H1 (cell line): Measurements from ENCODE around the gene THBS3. TPM values are rescaled to one million over a fixed set of nuclear protein-coding genes. Genes with fewer than 3 reads are reported as not detected.
"Not testable (repeated sequence)": the region's sequence is repeated elsewhere in the genome, so short reads cannot be mapped to it uniquely, and the experiment has no call there.

ENCODE experiments used
- CTCF ChIA-PET: fragments of 300-600 bp; sonication (Branson Sonifier 250); formaldehyde crosslinking; loops from one replicate; lab custom pipeline; 2021; ENCODE audit not compliant: partially characterized antibody; lab: Charles Lee
- POLR2A ChIA-PET: fragments of 300-600 bp; sonication (Branson Sonifier 250); formaldehyde crosslinking; loops from one replicate; lab custom pipeline; 2021; ENCODE audit warnings: inconsistent platforms; ENCODE audit not compliant: partially characterized antibody; lab: Charles Lee
- DNase-seq, 2 experiments: peaks; one replicate each; pipeline versions ENCODE4 v3.0.0 to v3.0.0-alpha.2; 2010 to 2022; ENCODE audit warnings: low spot score in 2 of 2, low read depth in 1 of 2, mixed read lengths in 1 of 2
- FAIRE-seq: peaks from 2 replicates; lab custom pipeline; 2011; peaks lifted over from hg19 to GRCh38; lab: Jason Lieb, UNC
- H2AFZ ChIP-seq: 2 replicates; pipeline ENCODE4 v1.8.1; 2012; ENCODE audit warnings: low read length, inconsistent platforms
- H2AK5ac ChIP-seq: 2 replicates; pipeline ENCODE4 v1.6.1; 2013; ENCODE audit warnings: low read depth, low read length
- H2BK120ac ChIP-seq: replicated peaks from 2 replicates; pipeline ENCODE3; 2013; ENCODE audit warnings: low read depth, low read length, inconsistent platforms
- H2BK12ac ChIP-seq: 2 replicates; pipeline ENCODE4 v1.6.1; 2013; ENCODE audit warnings: low read depth, low read length
- H2BK15ac ChIP-seq: 2 replicates; pipeline ENCODE4 v1.6.1; 2013; ENCODE audit warnings: low read length
- H2BK20ac ChIP-seq: 2 replicates; pipeline ENCODE4 v1.6.1; 2013; ENCODE audit warnings: low read length
- H2BK5ac ChIP-seq: 2 replicates; pipeline ENCODE4 v1.6.1; 2013; ENCODE audit warnings: low read depth, low read length
- H3K14ac ChIP-seq: 2 replicates; pipeline ENCODE4 v1.6.1; 2013; ENCODE audit warnings: inconsistent platforms; ENCODE audit not compliant: insufficient read length
- H3K18ac ChIP-seq: 2 replicates; pipeline ENCODE4 v1.6.1; 2013; ENCODE audit warnings: low read length; ENCODE audit errors: extremely low read depth
- H3K23ac ChIP-seq: 2 replicates; pipeline ENCODE4 v1.6.1; 2013; ENCODE audit warnings: inconsistent platforms; ENCODE audit not compliant: insufficient read length
- H3K23me2 ChIP-seq: 2 replicates; pipeline ENCODE4 v1.6.1; 2013; ENCODE audit warnings: low read depth, low read length
- H3K27ac ChIP-seq: 2 replicates; pipeline ENCODE4 v1.6.1; 2011; ENCODE audit warnings: low read depth, low read length, inconsistent platforms
- H3K27me3 ChIP-seq, 4 experiments: replicated peaks in 1 of 4; 1 replicate in 1 of 4; 2 replicates in 3 of 4; pipeline versions ENCODE4 v1.6.1 to v1.8.1; 2011 to 2013; ENCODE audit warnings: low read length in 3 of 4, mild to moderate bottlenecking in 3 of 4, inconsistent platforms in 2 of 4, mixed read lengths in 2 of 4, moderate library complexity in 1 of 4; ENCODE audit not compliant: control insufficient read depth in 3 of 4, insufficient read depth in 3 of 4; ENCODE audit errors: extremely low read depth in 1 of 4
- H3K36me3 ChIP-seq, 4 experiments: 2 replicates each; pipeline versions ENCODE4 v1.6.1 to v1.8.1; 2011 to 2013; ENCODE audit warnings: mild to moderate bottlenecking in 4 of 4, low read length in 3 of 4, moderate library complexity in 2 of 4, control low read depth in 1 of 4, inconsistent platforms in 1 of 4; ENCODE audit not compliant: insufficient read depth in 4 of 4, control insufficient read depth in 2 of 4
- H3K4ac ChIP-seq: replicated peaks from 2 replicates; pipeline ENCODE3; 2013; ENCODE audit warnings: low read length, low read depth, mixed read lengths, inconsistent platforms; ENCODE audit not compliant: insufficient read length
- H3K4me1 ChIP-seq, 4 experiments: replicated peaks in 1 of 4; 1 replicate in 1 of 4; 2 replicates in 3 of 4; pipeline versions ENCODE4 v1.6.1 to v1.8.1; 2011 to 2013; ENCODE audit warnings: low read length in 3 of 4, inconsistent platforms in 2 of 4, mixed read lengths in 1 of 4; ENCODE audit not compliant: insufficient read depth in 4 of 4, control insufficient read depth in 3 of 4
- H3K4me2 ChIP-seq, 2 experiments: 2 replicates each; pipeline versions ENCODE4 v1.6.1 to v1.8.1; 2011 to 2013; ENCODE audit warnings: low read depth in 2 of 2, low read length in 2 of 2, control low read depth in 1 of 2, inconsistent platforms in 1 of 2, mild to moderate bottlenecking in 1 of 2; ENCODE audit not compliant: insufficient read depth in 1 of 2
- H3K4me3 ChIP-seq, 4 experiments: fragments of 200-600, 300-600 bp in 1 of 4; sonication (generic), shearing (Covaris generic), sonication (Bioruptor Twin) in 1 of 4; 2 replicates each; pipeline versions ENCODE4 v1.5.1 to v1.8.1; 2011 to 2016; ENCODE audit warnings: low read length in 4 of 4, low read depth in 3 of 4, control low read depth in 2 of 4, inconsistent platforms in 2 of 4, mild to moderate bottlenecking in 2 of 4, mixed read lengths in 1 of 4, moderate library complexity in 1 of 4; ENCODE audit not compliant: insufficient read depth in 2 of 4; ENCODE audit errors: extremely low read depth in 1 of 4
- H3K56ac ChIP-seq: replicated peaks from 2 replicates; pipeline ENCODE3; 2013; ENCODE audit warnings: low read depth, mild to moderate bottlenecking, mixed read lengths, low read length, inconsistent platforms; ENCODE audit not compliant: insufficient read length
- H3K79me1 ChIP-seq: 2 replicates; pipeline ENCODE4 v1.6.1; 2013; ENCODE audit warnings: low read depth, low read length, control low read depth
- H3K79me2 ChIP-seq, 2 experiments: 2 replicates each; pipeline versions ENCODE4 v1.6.1 to v1.8.1; 2012 to 2013; ENCODE audit warnings: low read length in 2 of 2, mild to moderate bottlenecking in 2 of 2, inconsistent platforms in 1 of 2; ENCODE audit not compliant: insufficient read depth in 2 of 2, control insufficient read depth in 1 of 2
- H3K9ac ChIP-seq, 4 experiments: replicated peaks in 1 of 4; 1 replicate in 1 of 4; 2 replicates in 3 of 4; pipeline versions ENCODE4 v1.6.1 to v1.8.1; 2011 to 2013; ENCODE audit warnings: low read depth in 3 of 4, low read length in 3 of 4, control low read depth in 2 of 4, mild to moderate bottlenecking in 2 of 4, moderate library complexity in 2 of 4, inconsistent platforms in 1 of 4; ENCODE audit errors: extremely low read depth in 1 of 4
- H3K9me3 ChIP-seq, 2 experiments: 2 replicates each; pipeline versions ENCODE4 v1.6.1 to v1.8.1; 2012 to 2013; ENCODE audit warnings: mild to moderate bottlenecking in 2 of 2, moderate library complexity in 2 of 2, control low read depth in 1 of 2, inconsistent platforms in 1 of 2, low read depth in 1 of 2, low read length in 1 of 2, mixed read lengths in 1 of 2; ENCODE audit not compliant: insufficient read depth in 2 of 2
- H4K20me1 ChIP-seq, 2 experiments: replicated peaks in 1 of 2; 2 replicates each; pipeline versions ENCODE3 to v1.8.1; 2011 to 2013; ENCODE audit warnings: inconsistent platforms in 2 of 2, low read length in 2 of 2, mild to moderate bottlenecking in 1 of 2; ENCODE audit not compliant: insufficient read depth in 2 of 2, control insufficient read depth in 1 of 2
- H4K5ac ChIP-seq: 2 replicates; pipeline ENCODE4 v1.6.1; 2013; ENCODE audit warnings: low read length, low read depth, mixed read lengths, inconsistent platforms; ENCODE audit not compliant: insufficient read length
- H4K8ac ChIP-seq: 2 replicates; pipeline ENCODE4 v1.8.0; 2013; ENCODE audit warnings: mild to moderate bottlenecking, moderate library complexity, low read length, inconsistent platforms; ENCODE audit not compliant: insufficient read depth; ENCODE audit errors: extremely low read depth
- H4K91ac ChIP-seq: replicated peaks from 2 replicates; pipeline ENCODE3; 2013; ENCODE audit warnings: low read length, mixed read lengths, inconsistent platforms; ENCODE audit not compliant: insufficient read length
- WGBS, 2 experiments: shearing (Covaris generic) in 1 of 2; methylation state at CpG; one replicate each; pipeline versions ENCODE4 v1.1.6 to v1.1.7; 2013 to 2015; ENCODE audit warnings: low lambda C conversion rate in 2 of 2, mixed read lengths in 2 of 2, inconsistent platforms in 1 of 2, low coverage in 1 of 2, missing lambda C conversion rate in 1 of 2; ENCODE audit not compliant: insufficient replicate concordance in 2 of 2, insufficient coverage in 1 of 2, insufficient read length in 1 of 2; ENCODE audit errors: extremely low coverage in 1 of 2, missing lambda C conversion rate in 1 of 2; 5-methylcytosine and 5-hydroxymethylcytosine counted together
- polyA plus RNA-seq, 7 experiments: library from polyadenylated mRNA; depleted of rRNA in 3 of 7; stranded (reverse) in 5 of 7; unstranded in 2 of 7; fragments of >200 nt in 5 of 7; fragments of 200-250 nt in 2 of 7; gene quantifications; 1 replicate in 5 of 7; 2 replicates in 1 of 7; 4 replicates in 1 of 7; pipeline versions ENCODE4 v1.2.1 to v1.2.3, GENCODE V29; 2011 to 2013; ENCODE audit warnings: missing spikeins in 2 of 7, mixed read lengths in 2 of 7
- total RNA-seq: library from RNA; stranded (reverse); fragmentation: NEBNext Ultra II Directional; extraction: Animal tissue kit (Norgen Biotek cat#: 25700); gene quantifications from 2 replicates; pipeline ENCODE4 v1.2.1, GENCODE V29; 2021

The THBS3 gene
- total and polyA plus RNA-seq, 2 of the 8 experiments (the other 6 are each of a cell fraction or from before 2014, with no cell fraction given): 3.0 to 3.5 TPM

GRCh38 chr1:155212051-155212440, 4.3 kb upstream of the THBS3 start:
- not testable (repeated sequence) for H3K79me2 ChIP-seq, H3K27ac ChIP-seq, H3K79me1 ChIP-seq, H2BK5ac ChIP-seq, H4K91ac ChIP-seq, H2BK120ac ChIP-seq, H3K9me3 ChIP-seq, H4K5ac ChIP-seq, DNase-seq, H3K56ac ChIP-seq, H3K4me3 ChIP-seq, H3K36me3 ChIP-seq, H2BK12ac ChIP-seq, H2AK5ac ChIP-seq, H3K27me3 ChIP-seq, H4K8ac ChIP-seq, H2BK15ac ChIP-seq, H4K20me1 ChIP-seq, H3K9ac ChIP-seq, H3K4me2 ChIP-seq, H2BK20ac ChIP-seq, H3K4ac ChIP-seq, H3K14ac ChIP-seq, H3K18ac ChIP-seq, H2AFZ ChIP-seq, FAIRE-seq, H3K23ac ChIP-seq
- ChIA-PET POLR2A (interaction anchor here (1.0 to 12.2 kb wide), 4 partner anchors 8 to 16 kb away, joined by 3 to 313 read pairs (median 6); no protein-coding TSS in a partner anchor), CTCF (interaction anchor here (1.1 kb wide), 1 partner anchor 33 kb away, joined by 3 read pairs; no protein-coding TSS in a partner anchor)
- peaks cover 17% of the 10 kb centered on the region for H3K23me2 ChIP-seq
- H3K4me1 ChIP-seq: peaks cover 3 to 17% (median 10%) of the 10 kb centered on the region in 4 experiments
- 87% methylated on average over 6 of the region's 7 CpGs; no CpG with 5 or more reads in 1 of the 2 experiments for WGBS, 2 experiments
